ENCODE results near the gene APBB2. TPM values are rescaled to one million over a fixed set of nuclear protein-coding genes. Genes with fewer than 3 reads are reported as not detected.
"Not testable (repeated sequence)": the region's sequence is repeated elsewhere in the genome, so short reads cannot be mapped to it uniquely, and the experiment has no call there.

The APBB2 gene
- total RNA-seq, 2 donors from 2014 or later, result 17.4 to 56.6 TPM

GRCh38 chr4:41058426-41058825, 155.9 kb downstream of the APBB2 start:
- Histone ChIP-seq H3K9me3 (no peaks in the 10 kb centered on the region), H3K27ac (no peak overlapping the region), H3K36me3 (no peaks in the 10 kb centered on the region), H3K4me3 (no peak overlapping the region), H3K4me1 (replicated peaks) (no peaks in the 10 kb centered on the region), H3K27me3 (replicated peaks; ENCODE audit: insufficient read depth) (no peaks in the 10 kb centered on the region)
- no peak for DNase-seq (ENCODE audit: low spot score)
- intact Hi-C loops (cut with DNase I), result no loop called here
- TF ChIP-seq POLR2AphosphoS5 (IDR thresholded peaks at IDR 0.05) (no peak), POLR2A (IDR thresholded peaks at IDR 0.05) (no peak), CTCF (IDR thresholded peaks at IDR 0.05) (no peak)
- WGBS, result 95% methylated on average over 3 of the region's 3 CpGs

GRCh38 chr4:41057467-41057866, 156.9 kb downstream of the APBB2 start:
- DNase-seq (ENCODE audit: low spot score), result no peak
- TF ChIP-seq POLR2A (IDR thresholded peaks at IDR 0.05) (no peak), CTCF (IDR thresholded peaks at IDR 0.05) (no peak), POLR2AphosphoS5 (IDR thresholded peaks at IDR 0.05) (no peak)
- Histone ChIP-seq H3K4me3 (no peak overlapping the region), H3K36me3 (no peaks in the 10 kb centered on the region), H3K27ac (no peak overlapping the region), H3K9me3 (no peaks in the 10 kb centered on the region), H3K27me3 (replicated peaks; ENCODE audit: insufficient read depth) (no peaks in the 10 kb centered on the region), H3K4me1 (replicated peaks) (no peaks in the 10 kb centered on the region)
- intact Hi-C loops (cut with DNase I), result no loop called here
- WGBS, result 64% methylated on average over 3 of the region's 3 CpGs

GRCh38 chr4:41052287-41052686, 162.1 kb downstream of the APBB2 start:
- H3K9me3 ChIP-seq, result no peaks in the 10 kb centered on the region
- WGBS, result 83% methylated on average over 5 of the region's 5 CpGs
- H3K27ac ChIP-seq, result no peak overlapping the region
- intact Hi-C loops (cut with DNase I), result no loop called here
- H3K4me1 ChIP-seq (replicated peaks), result no peaks in the 10 kb centered on the region
- H3K4me3 ChIP-seq, result no peak overlapping the region
- DNase-seq (ENCODE audit: low spot score), result no peak
- no peaks in the 10 kb centered on the region for H3K27me3 ChIP-seq (replicated peaks; ENCODE audit: insufficient read depth)
- TF ChIP-seq CTCF (IDR thresholded peaks at IDR 0.05), result no peak
- TF ChIP-seq POLR2AphosphoS5 (IDR thresholded peaks at IDR 0.05), result no peak
- no peak for TF ChIP-seq POLR2A (IDR thresholded peaks at IDR 0.05)
- H3K36me3 ChIP-seq, result no peaks in the 10 kb centered on the region

- Histone ChIP-seq H3K9me3 (no peaks in the 10 kb centered on the region), H3K27ac (no peak overlapping the region), H3K4me1 (replicated peaks) (no peaks in the 10 kb centered on the region), H3K4me3 (no peak overlapping the region), H3K36me3 (no peaks in the 10 kb centered on the region), H3K27me3 (replicated peaks; ENCODE audit: insufficient read depth) (no peaks in the 10 kb centered on the region)
- intact Hi-C loops (cut with DNase I), result no loop called here
- TF ChIP-seq CTCF (IDR thresholded peaks at IDR 0.05), result no peak
- TF ChIP-seq POLR2AphosphoS5 (IDR thresholded peaks at IDR 0.05), result no peak
- no peak for TF ChIP-seq POLR2A (IDR thresholded peaks at IDR 0.05)
- WGBS, result 92% methylated on average over 11 of the region's 11 CpGs
- DNase-seq (ENCODE audit: low spot score), result no peak
Observed at GRCh38 chr4:41050880-41051775, 163.2 kb downstream of the APBB2 start.

- no peaks in the 10 kb centered on the region for H3K27me3 ChIP-seq (replicated peaks; ENCODE audit: insufficient read depth)
- TF ChIP-seq POLR2AphosphoS5 (IDR thresholded peaks at IDR 0.05) (no peak), CTCF (IDR thresholded peaks at IDR 0.05) (no peak), POLR2A (IDR thresholded peaks at IDR 0.05) (no peak)
- H3K4me1 ChIP-seq (replicated peaks), result no peaks in the 10 kb centered on the region
- 67% methylated on average over 1 of the region's 1 CpG for WGBS
- H3K4me3 ChIP-seq, result no peak overlapping the region
- H3K36me3 ChIP-seq, result no peaks in the 10 kb centered on the region
- no peak overlapping the region for H3K27ac ChIP-seq
- intact Hi-C loops (cut with DNase I), result no loop called here
- no peaks in the 10 kb centered on the region for H3K9me3 ChIP-seq
- DNase-seq (ENCODE audit: low spot score), result no peak
Observed at GRCh38 chr4:41050116-41050515, 164.2 kb downstream of the APBB2 start.

- H3K9me3 ChIP-seq; H3K36me3 ChIP-seq; H3K27me3 ChIP-seq (replicated peaks; ENCODE audit: insufficient read depth); H3K4me1 ChIP-seq (replicated peaks); H3K4me3 ChIP-seq; H3K27ac ChIP-seq; DNase-seq (ENCODE audit: low spot score): not testable (repeated sequence)
- 100% methylated on average over 17 of the region's 40 CpGs for WGBS
- intact Hi-C loops (cut with DNase I), result loop anchor here (10.0 kb wide), 1 partner anchor 114 kb away; no protein-coding TSS in a partner anchor
Observed at GRCh38 chr4:41049176-41049575, 165.2 kb downstream of the APBB2 start.

Data from prostate gland (tissue), 2 donors.